Naive thymus-derived CD4-positive, alpha-beta T cell (primary cell): Measurements from ENCODE around the gene ESRRB. TPM values are rescaled to one million over a fixed set of nuclear protein-coding genes. Genes with fewer than 3 reads are reported as not detected.

Experiments
- ATAC-seq: fragments of 150-1000 bp; cut with Tn5 transposase; 2 replicates; pipeline ENCODE4 v1.10.0; 2021; ENCODE audit warnings: mild to moderate bottlenecking, moderate library complexity
- CTCF ChIA-PET: fragments of 350-600 bp; sonication (Branson Sonifier 250); formaldehyde crosslinking; loops from one replicate; lab custom pipeline; 2021; ENCODE audit warnings: antibody characterized with exemption; lab: Charles Lee
- POLR2A ChIA-PET: fragments of 350-600 bp; sonication (Branson Sonifier 250); formaldehyde crosslinking; loops from one replicate; lab custom pipeline; 2021; ENCODE audit warnings: antibody characterized with exemption, inconsistent platforms; lab: Charles Lee
- DNase-seq, 9 donors: peaks; one replicate each; pipeline versions ENCODE4 v3.0.0 to v3.0.0-alpha.2; 2020 to 2022; ENCODE audit warnings: mixed read lengths in 1 of 9
- H3K27ac ChIP-seq: one replicate; pipeline ENCODE4 v1.7.0; 2013; ENCODE audit warnings: mild to moderate bottlenecking, low read depth, low read length, moderate library complexity
- H3K27me3 ChIP-seq, 2 donors: one replicate each; pipeline ENCODE4 v1.7.0; 2013; ENCODE audit warnings: low read length in 2 of 2, mild to moderate bottlenecking in 2 of 2, moderate library complexity in 2 of 2; ENCODE audit not compliant: control insufficient read depth in 2 of 2, insufficient read depth in 2 of 2
- H3K36me3 ChIP-seq, 3 experiments: 1 replicate in 2 of 3; 2 replicates in 1 of 3; pipeline ENCODE4 v1.7.0; 2013; ENCODE audit warnings: low read length in 3 of 3, mild to moderate bottlenecking in 3 of 3, moderate library complexity in 1 of 3; ENCODE audit not compliant: insufficient read depth in 3 of 3, control insufficient read depth in 2 of 3
- H3K4me1 ChIP-seq, 2 donors: one replicate each; pipeline ENCODE4 v1.7.0; 2013; ENCODE audit warnings: low read length in 2 of 2, mild to moderate bottlenecking in 2 of 2, moderate library complexity in 1 of 2; ENCODE audit not compliant: control insufficient read depth in 2 of 2, insufficient read depth in 2 of 2
- H3K4me3 ChIP-seq: 2 replicates; pipeline ENCODE4 v1.7.0; 2013; ENCODE audit warnings: mild to moderate bottlenecking, low read length
- H3K9me3 ChIP-seq, 3 experiments: 1 replicate in 2 of 3; 2 replicates in 1 of 3; pipeline ENCODE4 v1.7.0; 2013; ENCODE audit warnings: low read length in 3 of 3; ENCODE audit not compliant: control insufficient read depth in 2 of 3
- H3K27ac Mint-ChIP-seq, 9 donors: one replicate each; pipeline ENCODE4 v1.8.0; 2020 to 2022; ENCODE audit warnings: mixed read lengths in 9 of 9, mild to moderate bottlenecking in 8 of 9, moderate library complexity in 5 of 9, inconsistent platforms in 2 of 9
- H3K27me3 Mint-ChIP-seq, 5 donors: one replicate each; pipeline ENCODE4 v1.8.0; 2021 to 2022; ENCODE audit warnings: mixed read lengths in 5 of 5, mild to moderate bottlenecking in 1 of 5
- H3K36me3 Mint-ChIP-seq, 5 donors: one replicate each; pipeline ENCODE4 v1.8.0; 2020 to 2022; ENCODE audit warnings: mixed read lengths in 5 of 5, mild to moderate bottlenecking in 3 of 5, inconsistent platforms in 1 of 5
- H3K4me1 Mint-ChIP-seq, 7 donors: one replicate each; pipeline ENCODE4 v1.8.0; 2020 to 2022; ENCODE audit warnings: mixed read lengths in 7 of 7, mild to moderate bottlenecking in 3 of 7, inconsistent platforms in 1 of 7
- H3K4me3 Mint-ChIP-seq, 10 donors: one replicate each; pipeline ENCODE4 v1.8.0; 2020 to 2022; ENCODE audit warnings: mild to moderate bottlenecking in 10 of 10, mixed read lengths in 10 of 10, moderate library complexity in 6 of 10, inconsistent platforms in 2 of 10
- H3K9me3 Mint-ChIP-seq, 11 donors: one replicate each; pipeline ENCODE4 v1.8.0; 2020 to 2022; ENCODE audit warnings: mixed read lengths in 11 of 11, mild to moderate bottlenecking in 4 of 11, inconsistent platforms in 1 of 11, moderate library complexity in 1 of 11
- intact Hi-C, 2 donors: fragments of 100-400 bp; cut with micrococcal nuclease; formaldehyde crosslinking; loops; one replicate each; pipeline ENCODE4 v1.15.1; 2023
- polyA plus RNA-seq, 2 donors: library from polyadenylated mRNA; unstranded; fragments of 300-500 nt; fragmentation: Illumina TruSeq; gene quantifications; one replicate each; pipeline ENCODE4 v1.2.3, GENCODE V29; 2021
- total RNA-seq, 6 experiments: library from RNA in 5 of 6; stranded (reverse) in 5 of 6; gene quantifications; 1 replicate in 5 of 6; 2 replicates in 1 of 6; pipeline ENCODE4 v1.2.3 and lab custom pipeline; 2021 to 2026

Gene ESRRB
- total and polyA plus RNA-seq, 7 experiments from 2014 or later: 0.16 to 0.48 (median 0.20) TPM; not detected in 4

- peaks cover 0 to 7% (median 2%) of the 10 kb centered on the region in 7 donors for H3K4me1 Mint-ChIP-seq
- Histone ChIP-seq H3K36me3 (no peaks in the 10 kb centered on the region), H3K4me1 (no peaks in the 10 kb centered on the region), H3K27ac (no peak overlapping the region), H3K4me3 (no peak overlapping the region), H3K9me3 (no peaks in the 10 kb centered on the region), H3K27me3 (peaks cover 0 to 6% of the 10 kb centered on the region in 2 donors)
- no peak for DNase-seq
- peaks cover 0 to 6% (median 0%) of the 10 kb centered on the region in 11 donors for H3K9me3 Mint-ChIP-seq
- intact Hi-C loops: no loop called here
- CTCF ChIA-PET: no interaction called here
- no peak overlapping the region for H3K4me3 Mint-ChIP-seq
- no peak overlapping the region for H3K27ac Mint-ChIP-seq
- ATAC-seq: no peak
- POLR2A ChIA-PET: no interaction called here
- H3K36me3 Mint-ChIP-seq: no peaks in the 10 kb centered on the region
- H3K27me3 Mint-ChIP-seq: peaks cover 65 to 76% (median 72%) of the 10 kb centered on the region in 5 donors
Observed at GRCh38 chr14:76382495-76382832, 6.5 kb downstream of the ESRRB start.

DNA sequence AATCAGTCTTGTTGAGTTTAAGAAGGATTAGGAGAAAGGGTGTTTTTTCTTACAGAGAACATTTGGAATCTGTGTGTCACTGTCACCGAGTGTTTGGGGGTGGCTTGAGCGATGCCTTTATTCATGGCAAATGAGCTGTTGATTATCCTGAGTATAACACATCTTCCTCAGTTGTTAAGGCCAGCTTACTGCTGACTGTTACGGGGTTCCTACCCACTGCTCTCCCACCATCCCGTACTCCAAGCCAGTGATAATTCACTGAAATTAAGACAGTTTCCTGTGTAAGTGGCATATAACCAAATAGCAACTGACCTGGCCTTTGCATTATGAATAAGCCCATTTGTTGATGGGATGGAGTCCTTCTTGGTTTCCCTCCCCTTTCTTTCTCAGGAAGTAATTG is 9.5 kb downstream of the ESRRB start:
- no peaks in the 10 kb centered on the region for H3K9me3 ChIP-seq
- ATAC-seq (no peak), DNase-seq (no peak)
- Mint-ChIP-seq H3K9me3 (peaks cover 0 to 6% (median 0%) of the 10 kb centered on the region in 11 donors), H3K27ac (no peak overlapping the region), H3K4me3 (no peak overlapping the region), H3K27me3 (peaks cover 44 to 73% (median 64%) of the 10 kb centered on the region in 5 donors), H3K4me1 (no peaks in the 10 kb centered on the region), H3K36me3 (no peaks in the 10 kb centered on the region)
- no peak overlapping the region for H3K27ac ChIP-seq
- H3K27me3 ChIP-seq: peaks cover 0 to 7% of the 10 kb centered on the region in 2 donors
- no peaks in the 10 kb centered on the region for H3K36me3 ChIP-seq
- intact Hi-C loops: loop anchor here in 1 of 2 donors (5.0 kb wide), 1 partner anchor 478 kb away; no protein-coding TSS in a partner anchor
- ChIA-PET POLR2A (no interaction called here), CTCF (interaction anchor here (0.6 kb wide), 1 partner anchor 334 kb away, joined by 3 read pairs; no protein-coding TSS in a partner anchor)
- no peak overlapping the region for H3K4me3 ChIP-seq
- no peaks in the 10 kb centered on the region for H3K4me1 ChIP-seq

- no peak overlapping the region for H3K27ac ChIP-seq
- peak in 8 of 9 donors; percentile 1 to 72 (median 35) for DNase-seq
- intact Hi-C loops: loop anchor here (1.0 to 5.0 kb wide), 2 partner anchors 336 to 480 kb away; no protein-coding TSS in a partner anchor
- H3K36me3 ChIP-seq: no peaks in the 10 kb centered on the region
- H3K9me3 ChIP-seq: no peaks in the 10 kb centered on the region
- ChIA-PET CTCF (interaction anchor here (1.0 kb wide), 1 partner anchor 336 kb away, joined by 4 read pairs; no protein-coding TSS in a partner anchor), POLR2A (no interaction called here)
- no peak overlapping the region for H3K4me3 ChIP-seq
- H3K9me3 Mint-ChIP-seq: peaks cover 0 to 6% (median 0%) of the 10 kb centered on the region in 11 donors
- peak; percentile 75 for ATAC-seq
- no peaks in the 10 kb centered on the region for H3K36me3 Mint-ChIP-seq
- H3K27ac Mint-ChIP-seq: no peak overlapping the region
- H3K27me3 ChIP-seq: peaks cover 0 to 7% of the 10 kb centered on the region in 2 donors
- H3K4me1 Mint-ChIP-seq: no peaks in the 10 kb centered on the region
- H3K4me3 Mint-ChIP-seq: no peak overlapping the region
- peaks cover 27 to 58% (median 52%) of the 10 kb centered on the region in 5 donors for H3K27me3 Mint-ChIP-seq
- H3K4me1 ChIP-seq: no peaks in the 10 kb centered on the region
Observed at GRCh38 chr14:76386944-76387782, 11.2 kb downstream of the ESRRB start.

DNA sequence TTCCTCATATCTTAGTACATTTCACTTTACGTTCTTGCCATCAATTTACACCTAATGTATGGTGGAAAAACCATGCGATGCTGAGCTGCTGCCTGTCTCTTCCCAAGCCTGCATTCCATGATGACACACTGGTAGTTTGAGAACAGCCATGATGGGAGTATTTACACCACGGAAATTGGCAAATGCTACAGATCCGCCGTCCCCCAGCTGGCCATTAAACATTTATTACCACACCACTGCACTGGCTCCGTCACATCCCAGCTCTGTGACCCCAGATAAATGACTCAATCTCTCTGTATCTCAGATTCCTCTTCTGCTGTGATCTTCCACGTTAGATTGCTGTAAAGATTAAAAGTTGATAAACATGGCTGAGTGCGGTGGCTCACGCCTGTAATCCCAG is 13.9 kb downstream of the ESRRB start:
- H3K36me3 ChIP-seq: no peaks in the 10 kb centered on the region
- no peak for DNase-seq
- H3K9me3 Mint-ChIP-seq: peaks cover 0 to 2% (median 0%) of the 10 kb centered on the region in 11 donors
- no peak overlapping the region for H3K4me3 ChIP-seq
- ChIA-PET CTCF (no interaction called here), POLR2A (no interaction called here)
- no peaks in the 10 kb centered on the region for H3K4me1 ChIP-seq
- no peaks in the 10 kb centered on the region for H3K9me3 ChIP-seq
- peaks cover 8 to 42% (median 38%) of the 10 kb centered on the region in 5 donors for H3K27me3 Mint-ChIP-seq
- H3K36me3 Mint-ChIP-seq: no peaks in the 10 kb centered on the region
- H3K27ac ChIP-seq: no peak overlapping the region
- H3K27me3 ChIP-seq: peaks cover 0 to 7% of the 10 kb centered on the region in 2 donors
- no peak overlapping the region for H3K27ac Mint-ChIP-seq
- ATAC-seq: no peak
- H3K4me3 Mint-ChIP-seq: no peak overlapping the region
- no peaks in the 10 kb centered on the region for H3K4me1 Mint-ChIP-seq
- intact Hi-C loops: loop anchor here in 1 of 2 donors (5.0 kb wide), 1 partner anchor 483 kb away; no protein-coding TSS in a partner anchor

- POLR2A ChIA-PET: no interaction called here
- no peaks in the 10 kb centered on the region for H3K4me1 Mint-ChIP-seq
- H3K27ac ChIP-seq: no peak overlapping the region
- no peaks in the 10 kb centered on the region for H3K36me3 ChIP-seq
- no peak for DNase-seq
- no peak for ATAC-seq
- no peaks in the 10 kb centered on the region for H3K36me3 Mint-ChIP-seq
- H3K4me1 ChIP-seq: no peaks in the 10 kb centered on the region
- peaks cover 0 to under 1% (median 0%) of the 10 kb centered on the region in 11 donors for H3K9me3 Mint-ChIP-seq
- H3K27me3 Mint-ChIP-seq: peaks cover 4 to 36% (median 31%) of the 10 kb centered on the region in 5 donors
- H3K9me3 ChIP-seq: no peaks in the 10 kb centered on the region
- peaks cover 0 to 7% of the 10 kb centered on the region in 2 donors for H3K27me3 ChIP-seq
- H3K4me3 ChIP-seq: no peak overlapping the region
- intact Hi-C loops: no loop called here
- CTCF ChIA-PET: no interaction called here
- no peak overlapping the region for H3K4me3 Mint-ChIP-seq
- H3K27ac Mint-ChIP-seq: no peak overlapping the region
Observed at GRCh38 chr14:76390621-76391020, 14.7 kb downstream of the ESRRB start.

GRCh38 chr14:76391981-76392690 is 16.2 kb downstream of the ESRRB start:
- H3K27me3 Mint-ChIP-seq: peaks cover 0 to 37% (median 26%) of the 10 kb centered on the region in 5 donors

More at GRCh38 chr14:76391981-76392690, 16.2 kb downstream of the ESRRB start:
- Mint-ChIP-seq H3K4me3 (no peak overlapping the region), H3K9me3 (no peaks in the 10 kb centered on the region), H3K4me1 (no peaks in the 10 kb centered on the region), H3K36me3 (no peaks in the 10 kb centered on the region), H3K27ac (no peak overlapping the region)
- H3K27me3 ChIP-seq: peaks cover 0 to 4% of the 10 kb centered on the region in 2 donors
- intact Hi-C loops: no loop called here
- no peak for DNase-seq
- H3K36me3 ChIP-seq: no peaks in the 10 kb centered on the region
- no peak for ATAC-seq
- H3K27ac ChIP-seq: no peak overlapping the region
- POLR2A ChIA-PET: no interaction called here
- H3K4me1 ChIP-seq: no peaks in the 10 kb centered on the region
- H3K4me3 ChIP-seq: no peak overlapping the region
- CTCF ChIA-PET: no interaction called here
- H3K9me3 ChIP-seq: no peaks in the 10 kb centered on the region
